ENCODE results near the gene ALK. TPM values are rescaled to one million over a fixed set of nuclear protein-coding genes. Genes with fewer than 3 reads are reported as not detected.

The ALK gene
- total RNA-seq, 2 donors from 2014 or later, result under 0.01 to 0.26 TPM

DNA sequence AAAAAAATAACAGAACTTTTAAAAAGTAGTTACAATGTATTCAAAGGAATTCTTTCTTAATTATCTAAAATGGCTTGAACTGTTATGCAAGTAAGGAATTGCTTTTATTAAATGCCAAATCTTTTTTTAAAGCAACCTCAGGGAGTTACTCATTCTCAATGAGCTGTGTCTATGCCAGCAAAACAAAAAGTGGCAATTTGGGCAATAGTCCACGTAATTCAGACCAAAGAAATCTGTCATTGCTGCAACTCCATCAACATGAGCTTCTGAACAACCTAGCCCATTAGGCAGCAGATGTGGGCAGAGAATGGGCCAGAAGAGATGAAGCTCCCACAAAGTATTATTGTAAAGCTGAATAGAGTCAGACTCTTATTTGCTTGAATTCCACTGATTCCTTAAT, 118.4 kb downstream of the ALK start:
- intact Hi-C loops (cut with DNase I), result no loop called here
- Histone ChIP-seq H3K27ac (no peak overlapping the region), H3K36me3 (replicated peaks in 1 of 2; ENCODE audit: insufficient read depth in 1 of 2, low read depth in 2 of 2) (no peaks in the 10 kb centered on the region), H3K27me3 (no peaks in the 10 kb centered on the region), H3K4me1 (no peaks in the 10 kb centered on the region), H3K9me3 (no peaks in the 10 kb centered on the region), H3K4me3 (no peak overlapping the region)
- DNase-seq (no peak), ATAC-seq (no peak)
- no peak for TF ChIP-seq POLR2A (IDR thresholded peaks at IDR 0.05)
- TF ChIP-seq CTCF (IDR thresholded peaks at IDR 0.05), result no peak
- WGBS, 2 donors, result 34 to 38% methylated on average over 1 of the region's 1 CpG

DNA sequence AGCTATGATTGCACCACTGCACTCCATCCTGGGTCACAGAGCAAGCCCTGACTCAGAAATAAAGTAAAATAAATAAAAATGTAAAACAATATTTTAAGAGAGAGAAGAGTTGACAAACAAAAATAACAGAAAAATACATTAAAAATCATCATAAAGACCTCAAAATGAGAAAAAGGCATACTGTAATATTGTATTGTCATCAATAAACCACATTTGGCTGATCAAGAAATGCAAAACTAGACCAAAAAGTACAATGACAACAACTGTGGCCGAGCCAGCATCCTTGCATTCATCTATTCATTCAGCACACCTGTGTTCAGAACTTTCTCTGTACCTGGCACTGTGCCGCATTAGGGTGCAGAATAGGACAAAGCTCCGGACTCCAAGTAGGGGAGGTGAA, 121.8 kb downstream of the ALK start:
- H3K27me3 ChIP-seq, result no peaks in the 10 kb centered on the region
- no peaks in the 10 kb centered on the region for H3K4me1 ChIP-seq
- WGBS, 2 donors, result 91 to 92% methylated on average over 3 of the region's 3 CpGs
- no peak for TF ChIP-seq CTCF (IDR thresholded peaks at IDR 0.05)
- TF ChIP-seq POLR2A (IDR thresholded peaks at IDR 0.05), result no peak
- ATAC-seq, result no peak
- no peak overlapping the region for H3K27ac ChIP-seq
- no peaks in the 10 kb centered on the region for H3K9me3 ChIP-seq
- H3K36me3 ChIP-seq (replicated peaks in 1 of 2; ENCODE audit: insufficient read depth in 1 of 2, low read depth in 2 of 2), result no peaks in the 10 kb centered on the region
- intact Hi-C loops (cut with DNase I), result no loop called here
- no peak for DNase-seq
- no peak overlapping the region for H3K4me3 ChIP-seq

- Histone ChIP-seq H3K4me1 (no peaks in the 10 kb centered on the region), H3K36me3 (replicated peaks in 1 of 2; ENCODE audit: insufficient read depth in 1 of 2, low read depth in 2 of 2) (no peaks in the 10 kb centered on the region), H3K9me3 (no peaks in the 10 kb centered on the region), H3K27me3 (no peaks in the 10 kb centered on the region), H3K4me3 (no peak overlapping the region), H3K27ac (no peak overlapping the region)
- intact Hi-C loops (cut with DNase I), result no loop called here
- ATAC-seq (no peak), DNase-seq (no peak)
- 59 to 89% methylated on average over 2 to 3 of the region's 3 CpGs for WGBS, 2 donors
- TF ChIP-seq POLR2A (IDR thresholded peaks at IDR 0.05), result no peak
- no peak for TF ChIP-seq CTCF (IDR thresholded peaks at IDR 0.05)
These were observed 123.5 kb downstream of the ALK start for GRCh38 chr2:29797916-29798315.

- H3K27ac ChIP-seq, result no peak overlapping the region
- TF ChIP-seq CTCF (IDR thresholded peaks at IDR 0.05) (no peak), POLR2A (IDR thresholded peaks at IDR 0.05) (no peak)
- no peaks in the 10 kb centered on the region for H3K4me1 ChIP-seq
- intact Hi-C loops (cut with DNase I), result no loop called here
- no peak for DNase-seq
- WGBS, 2 donors, result 62 to 70% methylated on average over 4 of the region's 4 CpGs
- no peaks in the 10 kb centered on the region for H3K36me3 ChIP-seq (replicated peaks in 1 of 2; ENCODE audit: insufficient read depth in 1 of 2, low read depth in 2 of 2)
- ATAC-seq, result no peak
- no peak overlapping the region for H3K4me3 ChIP-seq
- no peaks in the 10 kb centered on the region for H3K9me3 ChIP-seq
- no peaks in the 10 kb centered on the region for H3K27me3 ChIP-seq
These were observed 124.9 kb downstream of the ALK start for GRCh38 chr2:29796446-29796845.

DNA sequence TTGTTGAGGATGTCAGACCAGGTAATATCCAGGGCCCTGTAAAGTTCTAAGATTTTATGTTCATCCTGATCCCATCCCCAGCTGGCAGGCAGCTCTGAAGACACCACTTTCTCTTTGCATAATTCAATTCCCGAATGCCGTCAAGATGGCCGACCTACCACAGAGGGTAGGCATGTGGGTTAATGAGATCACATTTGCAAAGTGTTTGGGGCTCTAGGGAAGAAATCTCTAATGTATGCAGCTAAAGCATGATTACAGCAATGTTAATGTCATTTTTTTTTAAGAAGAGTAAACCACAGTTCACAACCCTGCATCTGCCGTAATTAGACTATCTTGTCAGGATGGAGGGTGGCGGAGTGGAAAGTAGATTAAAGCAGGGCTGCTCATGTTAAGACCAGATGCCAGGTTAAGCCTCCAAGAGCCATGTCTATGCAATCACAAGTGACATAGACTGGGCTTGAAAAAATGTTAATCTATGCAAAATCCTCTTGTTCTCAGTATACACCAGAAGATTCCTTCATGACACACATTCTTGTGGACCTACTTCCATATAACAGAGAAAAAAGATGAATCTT, 131.4 kb downstream of the ALK start:
- Histone ChIP-seq H3K9me3 (no peaks in the 10 kb centered on the region), H3K4me3 (no peak overlapping the region), H3K27me3 (no peaks in the 10 kb centered on the region), H3K36me3 (replicated peaks in 1 of 2; ENCODE audit: insufficient read depth in 1 of 2, low read depth in 2 of 2) (no peaks in the 10 kb centered on the region), H3K27ac (no peak overlapping the region), H3K4me1 (no peaks in the 10 kb centered on the region)
- 95 to 96% methylated on average over 5 of the region's 5 CpGs for WGBS, 2 donors
- ATAC-seq (no peak), DNase-seq (no peak)
- intact Hi-C loops (cut with DNase I), result no loop called here
- TF ChIP-seq POLR2A (IDR thresholded peaks at IDR 0.05) (no peak), CTCF (IDR thresholded peaks at IDR 0.05) (no peak)
